SK-MEL-5 (cell line): Measurements from ENCODE around the gene PCBD1. TPM values are rescaled to one million over a fixed set of nuclear protein-coding genes. Genes with fewer than 3 reads are reported as not detected.
"Not testable (repeated sequence)": the region's sequence is repeated elsewhere in the genome, so short reads cannot be mapped to it uniquely, and the experiment has no call there.

Experiments used
- DNase-seq: peaks from one replicate; pipeline ENCODE4 v3.0.0-alpha.2; 2016; ENCODE audit warnings: low read depth, low spot score
- in situ Hi-C: cut with HindIII; loops from 2 replicates; pipeline ENCODE4 v1.10.0; 2016; ENCODE audit warnings: low sequenced_read_pairs, high pct_unique_total_duplicates, low pct_unique_long_range_greater_than_20kb
- total RNA-seq: library from RNA; depleted of rRNA; stranded (reverse); fragments of >200 nt; shearing (Covaris generic); gene quantifications from 2 replicates; pipeline ENCODE4 v1.2.3, GENCODE V29; 2014

Gene PCBD1
- total RNA-seq, 1 experiment from 2014 or later = 60.3 TPM

- DNase-seq = no peak
- in situ Hi-C loops = no loop called here
Observed at GRCh38 chr10:70920519-70920918, 32.2 kb upstream of the PCBD1 start.

DNA sequence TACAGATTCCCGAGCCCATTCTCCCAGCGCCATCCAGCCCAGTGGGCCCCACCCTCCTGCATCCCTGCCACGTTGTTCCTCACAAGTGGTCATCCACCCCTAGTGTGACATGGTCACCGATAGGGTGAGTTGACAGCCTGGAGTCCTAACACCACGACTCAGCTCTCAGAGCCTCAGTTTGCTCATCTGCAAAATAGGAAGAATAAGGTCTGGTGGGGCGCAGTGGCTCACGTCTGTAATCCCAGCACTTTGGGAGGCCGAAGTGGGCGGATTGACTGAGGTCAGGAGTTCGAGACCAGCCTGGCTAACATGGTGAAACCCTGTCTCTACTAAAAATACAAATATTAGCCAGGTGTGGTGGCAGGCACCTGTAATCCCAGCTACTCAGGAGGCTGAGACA is 31.5 kb upstream of the PCBD1 start:
- DNase-seq, in situ Hi-C loops: not testable (repeated sequence)

GRCh38 chr10:70918851-70919530 is 30.6 kb upstream of the PCBD1 start:
- no peak for DNase-seq
- in situ Hi-C loops = no loop called here

DNA sequence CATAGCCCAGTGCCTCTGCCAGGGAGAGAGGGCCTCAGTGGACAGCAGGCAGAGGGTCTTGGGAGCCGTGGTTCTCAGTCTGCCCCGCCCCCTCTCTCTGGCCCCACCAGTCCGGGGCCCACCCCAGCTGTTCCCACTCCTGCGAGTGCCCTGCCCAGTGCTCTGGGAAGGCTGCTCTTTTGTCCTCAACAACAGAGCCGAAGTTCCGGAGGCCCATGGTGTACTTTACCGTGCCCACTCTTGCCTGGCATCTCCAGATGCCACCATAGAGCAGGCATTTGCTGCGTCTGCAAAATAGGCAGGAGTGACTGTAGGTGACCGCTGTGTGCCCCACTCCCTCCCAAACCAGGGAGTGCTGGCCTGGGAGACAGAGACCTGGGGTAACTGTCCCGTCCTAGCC is 29.3 kb upstream of the PCBD1 start:
- in situ Hi-C loops = no loop called here

DNA sequence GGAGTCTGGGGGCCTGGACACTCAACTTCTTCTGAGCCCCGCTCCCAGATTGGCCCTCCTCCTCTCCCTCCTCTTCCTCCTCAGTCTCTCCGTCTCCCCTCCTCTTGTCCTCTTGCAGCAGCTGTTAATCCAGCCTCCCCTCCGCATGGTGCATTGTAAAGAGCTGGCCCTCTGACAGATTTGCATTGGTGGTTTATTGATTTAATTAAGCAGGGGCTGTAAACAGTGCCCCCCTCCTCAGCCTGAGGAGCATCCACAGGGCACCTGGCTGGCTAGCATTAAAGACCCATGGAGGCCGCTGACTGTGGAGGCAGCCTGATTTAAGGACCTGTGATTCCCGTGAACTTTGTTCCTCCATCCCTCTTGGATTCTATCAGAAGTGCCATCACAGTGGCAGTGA is 28.9 kb upstream of the PCBD1 start:
- no peak for DNase-seq
- in situ Hi-C loops = no loop called here

More for the DNA sequence above, 29.3 kb upstream of the PCBD1 start:
- DNase-seq = no peak

- in situ Hi-C loops = no loop called here
- no peak for DNase-seq
Observed at GRCh38 chr10:70916241-70916640, 27.9 kb upstream of the PCBD1 start.

- in situ Hi-C loops = no loop called here
- DNase-seq = no peak
Observed at GRCh38 chr10:70915806-70916205, 27.4 kb upstream of the PCBD1 start.

DNA sequence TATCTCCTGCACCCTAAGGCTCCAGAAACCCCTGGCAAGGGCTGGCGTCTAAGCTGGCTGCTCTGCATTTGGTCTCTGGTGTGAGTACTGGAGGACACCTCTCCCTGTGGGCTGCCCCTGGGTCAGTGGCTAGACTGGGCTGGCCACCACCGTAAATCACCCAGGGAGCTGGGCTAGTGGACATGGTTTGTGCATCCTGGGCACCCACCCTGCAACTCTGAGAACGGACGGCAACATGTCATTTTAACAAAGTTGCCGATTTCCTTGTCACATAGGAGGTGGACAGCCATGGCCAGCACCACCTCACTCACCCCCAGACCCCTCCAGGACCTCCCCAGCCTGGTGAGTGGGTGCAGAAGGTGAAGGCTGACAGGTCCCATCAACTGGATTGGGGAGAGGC is 26.8 kb upstream of the PCBD1 start:
- DNase-seq = no peak
- in situ Hi-C loops = no loop called here

- in situ Hi-C loops = no loop called here
Observed at GRCh38 chr10:70914316-70914864, 26.0 kb upstream of the PCBD1 start.

DNA sequence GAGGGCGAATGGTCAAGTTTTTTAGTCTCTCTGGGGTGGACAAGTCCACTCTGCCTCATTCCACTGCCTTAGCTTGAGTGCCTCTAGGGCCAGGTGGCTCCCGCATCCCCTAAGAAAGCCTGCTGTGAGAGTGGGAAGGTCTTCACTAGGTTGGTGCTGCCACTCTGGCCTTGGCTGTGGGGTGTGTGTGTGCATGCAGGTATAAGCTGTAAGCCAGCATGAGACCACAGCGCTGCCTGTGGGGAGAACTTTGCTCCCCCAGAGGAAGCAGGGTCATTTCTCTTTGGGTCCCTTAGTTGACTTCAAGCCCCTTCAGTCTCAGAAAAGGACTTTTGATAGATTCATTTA is 25.5 kb upstream of the PCBD1 start:
- in situ Hi-C loops = no loop called here
- no peak for DNase-seq

More at GRCh38 chr10:70914316-70914864, 26.0 kb upstream of the PCBD1 start:
- DNase-seq = no peak

- DNase-seq = no peak
Observed at GRCh38 chr10:70913191-70913892, 25.0 kb upstream of the PCBD1 start.

GRCh38 chr10:70912556-70912955 is 24.2 kb upstream of the PCBD1 start:
- no peak for DNase-seq
- in situ Hi-C loops = no loop called here

More at GRCh38 chr10:70913191-70913892, 25.0 kb upstream of the PCBD1 start:
- in situ Hi-C loops = no loop called here

DNA sequence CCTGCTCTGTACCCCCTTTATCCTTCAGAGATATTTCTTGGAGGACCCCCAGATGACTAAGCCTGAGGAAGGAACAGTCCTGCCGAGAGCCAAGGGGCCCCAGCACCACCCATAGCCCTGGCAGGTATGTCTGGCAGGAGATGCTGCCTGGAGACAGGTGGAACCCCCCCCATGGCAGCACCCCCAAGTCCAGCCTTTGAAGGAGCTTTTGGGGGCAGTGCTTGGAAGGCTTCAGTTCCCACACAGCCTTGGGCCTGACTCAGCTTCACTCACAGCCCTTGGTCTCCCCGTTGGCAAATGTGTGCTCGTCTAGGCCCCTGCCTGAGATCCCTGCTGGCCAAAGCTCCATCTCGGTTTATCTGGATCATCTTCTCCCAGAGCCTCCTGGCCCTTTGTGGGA is 23.0 kb upstream of the PCBD1 start:
- in situ Hi-C loops = no loop called here
- DNase-seq = no peak

DNA sequence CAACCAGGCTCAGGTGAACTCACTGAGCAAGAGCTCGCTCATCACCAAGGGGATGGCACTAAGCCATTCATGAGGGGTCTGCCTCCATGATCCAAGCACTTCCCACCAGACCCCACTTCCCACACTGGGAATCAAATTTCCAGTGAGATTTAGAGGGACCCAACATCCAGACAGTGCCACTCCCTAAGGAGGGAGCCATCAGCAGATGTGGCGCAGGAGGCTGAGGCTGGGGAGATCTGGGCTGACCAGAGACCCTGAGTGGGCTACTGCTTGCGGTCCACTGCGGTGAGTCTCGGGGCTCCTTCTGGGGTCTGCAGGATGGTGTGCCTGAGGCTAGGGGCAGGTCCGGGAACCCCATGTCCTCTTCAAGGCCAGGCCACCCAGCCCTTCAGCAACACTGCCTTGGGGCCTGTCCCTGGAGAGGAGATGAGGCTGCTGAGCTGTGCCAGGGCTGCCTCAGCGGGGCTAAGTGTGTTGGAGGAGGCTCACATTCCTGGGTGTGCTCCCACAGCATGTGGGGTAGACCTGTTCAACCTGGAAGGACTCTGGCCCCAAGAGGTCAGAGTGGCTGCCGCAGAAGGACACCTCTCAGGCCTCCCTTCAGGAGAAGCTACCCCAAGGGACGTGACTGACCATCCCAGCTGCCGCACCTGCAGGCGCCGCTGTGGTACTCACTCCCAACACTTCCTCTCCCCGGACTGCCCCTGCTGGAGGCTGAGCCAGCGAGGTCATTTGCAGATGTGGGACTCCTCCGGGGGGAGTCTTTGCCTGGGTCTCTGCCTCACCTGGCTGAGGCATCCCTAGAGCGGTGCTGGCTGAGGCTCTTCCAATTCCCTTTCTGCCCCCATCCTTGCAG is 22.3 kb upstream of the PCBD1 start:
- DNase-seq = no peak
- in situ Hi-C loops = no loop called here

DNA sequence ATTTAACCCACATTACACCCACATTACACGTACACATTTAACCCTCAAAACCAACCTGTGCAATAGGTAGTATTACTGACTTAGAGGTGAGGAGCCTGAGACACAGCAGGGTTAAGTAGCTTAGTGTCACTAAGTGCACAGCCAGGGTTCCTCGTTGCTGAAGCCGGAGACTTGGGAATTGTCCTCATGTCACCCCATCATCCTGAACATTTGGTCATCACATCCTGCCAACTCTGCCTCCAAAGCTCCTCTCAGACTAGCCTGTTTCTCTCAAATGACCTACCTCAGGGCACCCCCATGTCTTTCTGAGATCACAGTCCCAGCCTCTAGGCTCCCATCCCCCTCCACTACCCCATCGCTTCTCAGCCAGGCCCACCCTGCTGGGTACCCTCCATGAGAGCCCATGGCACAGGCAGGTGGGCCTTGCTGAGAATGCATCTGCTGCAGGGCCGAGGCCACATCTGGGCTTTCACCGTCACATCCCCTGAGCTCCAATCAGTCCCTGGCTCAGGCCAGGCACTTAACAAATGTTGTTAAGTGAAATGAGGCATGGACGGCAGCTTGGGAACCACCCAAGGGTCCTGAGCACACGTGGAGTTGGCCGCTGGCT is 21.1 kb upstream of the PCBD1 start:
- in situ Hi-C loops = no loop called here
- no peak for DNase-seq

- in situ Hi-C loops = no loop called here
- DNase-seq = no peak
Observed at GRCh38 chr10:70908406-70909296, 20.3 kb upstream of the PCBD1 start.
